GM10847 (cell line): ENCODE results near the gene IFRD1.

Source experiments
- POLR2A ChIP-seq: IDR thresholded peaks from 2 replicates; pipeline ENCODE4 v1.6.1; 2011; ENCODE audit not compliant: insufficient read length; ENCODE audit errors: extremely low read depth

Gene IFRD1

DNA sequence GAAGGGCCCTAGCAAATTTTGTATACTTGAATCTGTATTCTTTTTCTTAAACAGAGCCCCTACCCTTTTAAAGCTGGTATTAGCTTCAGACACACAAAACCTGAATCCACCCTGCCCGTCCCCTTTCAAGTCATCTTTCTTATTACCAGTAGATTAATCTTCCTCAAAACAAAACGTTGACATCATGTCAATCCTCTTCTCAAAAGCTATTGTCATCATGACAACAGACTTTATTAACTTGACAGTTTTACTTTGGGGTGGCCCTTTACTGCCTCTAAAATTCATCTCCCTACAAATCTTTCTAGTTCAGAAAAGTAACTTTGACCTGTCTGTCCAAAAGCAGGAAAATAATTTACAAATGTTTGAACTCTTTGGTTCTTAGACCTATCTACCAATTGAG, 21.5 kb upstream of the IFRD1 start:
- no peak for TF ChIP-seq POLR2A

DNA sequence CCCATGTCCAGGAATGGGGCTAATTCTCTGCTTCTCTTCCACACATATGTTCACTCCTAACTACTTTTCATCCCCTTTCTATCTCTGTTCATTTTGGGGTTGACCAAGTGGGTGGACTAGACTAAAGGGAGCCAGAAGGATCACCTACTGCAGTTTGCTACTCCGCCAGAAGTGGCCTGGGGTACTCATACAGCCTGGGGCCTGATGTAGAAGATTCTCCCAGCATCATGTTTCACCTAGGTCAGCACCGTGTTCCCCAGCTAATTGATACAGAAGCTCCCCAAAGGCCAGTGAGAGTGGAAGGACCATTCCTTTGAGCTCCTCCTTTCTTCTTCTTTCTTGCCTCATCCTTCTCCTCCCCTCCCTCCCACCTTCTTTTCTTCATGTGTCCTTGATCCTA, 19.6 kb upstream of the IFRD1 start:
- no peak for TF ChIP-seq POLR2A

GRCh38 chr7:112431803-112432202, 18.5 kb upstream of the IFRD1 start:
- TF ChIP-seq POLR2A: no peak

DNA sequence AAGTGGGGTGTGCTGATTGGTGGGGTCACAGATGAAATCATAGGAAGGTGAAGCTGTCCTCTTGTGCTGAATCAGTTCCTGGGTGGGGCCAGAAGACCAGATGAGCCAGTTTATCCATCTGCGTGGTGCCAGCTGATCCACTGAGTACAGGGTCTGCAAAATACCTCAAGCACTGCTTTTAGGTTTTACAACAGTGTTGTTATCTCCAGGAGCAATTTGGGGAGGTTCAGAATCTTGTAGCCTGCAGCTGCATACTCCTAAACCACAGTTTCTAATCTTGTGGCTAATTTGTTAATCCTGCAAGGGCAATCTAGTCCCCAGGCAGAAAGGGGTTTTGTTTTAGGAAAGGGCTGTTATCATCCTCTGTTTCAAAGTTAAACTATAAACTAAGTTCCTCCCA, 17.0 kb upstream of the IFRD1 start:
- no peak for TF ChIP-seq POLR2A

- TF ChIP-seq POLR2A: no peak
Observed at GRCh38 chr7:112437072-112437471, 13.2 kb upstream of the IFRD1 start.

DNA sequence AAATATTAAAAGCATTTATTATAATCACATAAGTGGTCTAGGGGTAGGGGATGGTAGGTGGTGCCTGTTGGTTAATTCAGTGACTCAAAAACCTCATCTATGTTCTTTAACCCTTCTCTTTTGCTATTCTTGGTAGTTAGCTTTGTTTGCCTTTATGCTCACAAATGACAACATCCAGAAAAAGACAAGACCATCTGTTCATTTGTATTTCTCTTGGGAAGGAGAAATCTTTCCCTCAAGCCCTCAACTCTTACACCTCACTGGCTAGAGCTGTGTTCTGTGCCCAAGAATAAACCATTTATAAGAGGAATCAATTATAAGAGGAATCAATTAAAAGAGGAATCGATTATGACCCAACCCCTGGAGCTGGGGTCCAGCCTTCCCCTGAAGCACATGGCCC, 10.8 kb upstream of the IFRD1 start:
- TF ChIP-seq POLR2A: no peak

GRCh38 chr7:112442210-112442609, 8.1 kb upstream of the IFRD1 start:
- no peak for TF ChIP-seq POLR2A

DNA sequence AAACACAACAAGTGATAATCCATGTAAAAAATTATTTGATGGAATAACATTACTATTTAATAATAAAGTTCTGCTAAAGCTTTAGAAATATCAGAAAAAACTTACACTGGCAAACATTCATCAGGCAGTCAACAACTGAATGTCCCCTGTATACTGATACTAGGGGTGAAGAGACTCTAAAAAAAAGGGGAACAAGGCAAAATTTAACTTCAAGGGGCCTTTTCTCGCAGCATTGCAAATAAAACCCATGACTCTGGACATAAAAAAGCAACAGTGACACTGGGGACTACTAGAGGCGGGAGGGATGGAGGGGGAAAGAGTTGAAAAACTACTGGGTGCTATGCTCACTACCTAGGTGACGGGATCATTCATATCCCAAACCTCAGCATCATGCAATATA, 5.8 kb upstream of the IFRD1 start:
- TF ChIP-seq POLR2A: no peak

GRCh38 chr7:112446431-112446830, 3.8 kb upstream of the IFRD1 start:
- no peak for TF ChIP-seq POLR2A

DNA sequence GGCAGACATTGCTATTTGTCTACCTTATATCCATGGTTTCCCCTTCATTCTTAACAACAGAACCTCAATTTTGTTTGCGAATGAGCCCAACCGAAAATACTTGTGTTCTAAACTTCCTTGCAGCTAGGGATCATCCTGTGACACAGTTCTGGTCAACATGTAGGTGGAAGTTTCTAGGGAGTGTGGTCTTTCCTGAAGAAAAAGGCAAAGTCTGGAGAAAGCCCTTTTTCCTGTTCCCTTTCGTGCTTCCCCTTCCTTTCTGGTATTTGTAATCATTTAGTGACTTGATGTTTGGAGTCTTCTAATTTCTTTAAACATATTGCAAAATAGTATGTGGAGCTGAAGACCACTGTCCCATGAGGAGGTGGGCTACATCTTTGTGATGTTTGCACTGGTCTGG, 2.9 kb upstream of the IFRD1 start:
- TF ChIP-seq POLR2A: no peak

- no peak for TF ChIP-seq POLR2A
Observed at GRCh38 chr7:112448381-112448780, 1.9 kb upstream of the IFRD1 start.

DNA sequence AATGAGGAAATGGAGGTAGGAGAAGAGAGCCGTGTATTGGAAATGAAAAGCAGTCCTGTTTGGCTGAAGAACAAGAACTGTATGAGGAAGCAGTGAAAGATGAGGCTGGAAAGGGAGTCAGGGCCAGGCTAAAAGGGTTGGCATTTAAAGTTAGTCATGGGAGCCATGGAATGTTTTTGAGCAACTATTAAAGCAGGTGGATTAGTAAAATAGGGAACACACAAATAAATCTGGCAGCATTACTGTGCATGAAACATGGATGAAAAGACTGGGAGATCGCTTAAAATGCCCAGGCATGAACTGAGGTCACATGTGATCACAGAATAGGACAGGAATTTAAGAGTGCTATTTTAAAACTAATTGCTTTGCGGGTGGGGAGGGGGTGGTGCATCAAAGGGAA, 1.4 kb upstream of the IFRD1 start:
- TF ChIP-seq POLR2A: no peak

DNA sequence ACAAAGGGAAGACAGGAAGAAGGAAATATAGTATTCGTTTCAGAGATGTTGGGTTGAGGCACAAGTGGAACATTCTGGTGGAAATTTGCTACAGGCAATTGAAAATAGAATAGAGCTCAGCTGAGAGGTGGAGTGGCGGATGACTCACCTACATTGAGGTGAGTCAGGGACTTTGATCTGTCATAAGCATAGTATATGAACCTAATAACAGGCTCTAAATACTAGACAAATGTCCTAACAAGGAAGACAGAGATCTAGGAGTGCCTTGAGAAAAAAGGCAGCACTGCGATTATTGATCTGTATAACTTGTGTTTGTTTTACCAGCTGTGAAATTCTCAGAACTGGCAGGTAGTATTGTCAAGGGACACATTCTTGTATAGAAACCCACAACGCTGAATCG, 907 bp upstream of the IFRD1 start:
- TF ChIP-seq POLR2A: no peak

DNA sequence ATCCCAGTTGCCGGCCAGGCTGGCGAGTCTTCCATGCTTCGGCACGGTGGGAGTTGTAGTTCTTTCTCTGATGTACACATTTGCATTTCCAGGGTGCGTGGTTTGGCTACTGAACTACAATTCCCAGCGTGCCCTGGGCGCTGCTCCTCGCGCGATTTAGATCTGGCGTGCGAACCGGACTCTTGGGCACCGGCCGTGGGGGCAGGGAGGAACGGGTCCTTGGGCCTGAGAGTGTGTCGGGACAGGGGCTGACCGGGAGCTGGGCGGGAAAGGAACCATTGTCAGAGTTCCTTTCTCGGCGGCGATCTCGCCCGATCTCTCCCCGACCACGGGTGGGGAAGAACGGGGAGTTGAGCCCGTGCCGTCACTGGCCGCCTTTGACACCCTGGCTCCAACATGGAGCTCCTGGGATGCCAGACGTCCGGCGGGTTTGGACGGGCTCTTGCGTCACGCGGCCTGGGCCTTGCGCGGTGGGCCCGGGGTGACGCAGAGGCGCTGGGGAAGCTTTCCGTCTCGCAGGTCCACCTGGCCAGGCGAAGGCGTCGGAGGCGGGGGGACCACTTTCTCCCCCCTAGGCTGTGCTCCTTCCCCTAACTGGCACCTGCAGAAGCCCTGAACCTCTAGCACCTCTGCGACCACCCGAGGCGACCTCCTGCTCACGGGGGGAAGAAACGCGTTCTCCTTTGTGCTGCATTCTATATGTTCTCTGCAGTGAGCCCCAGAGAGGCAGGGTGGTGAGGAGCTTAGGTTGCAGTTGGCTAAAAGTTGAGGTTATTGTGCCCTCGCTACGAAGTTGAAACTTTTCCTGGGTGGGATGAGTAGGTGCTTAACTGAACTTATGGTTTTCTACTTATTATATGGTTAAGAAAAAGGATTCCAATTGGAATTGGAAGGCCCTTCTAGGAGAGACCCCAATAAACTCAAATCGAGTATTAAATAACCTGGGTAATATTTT, 824 bp downstream of the IFRD1 start:
- no peak for TF ChIP-seq POLR2A

DNA sequence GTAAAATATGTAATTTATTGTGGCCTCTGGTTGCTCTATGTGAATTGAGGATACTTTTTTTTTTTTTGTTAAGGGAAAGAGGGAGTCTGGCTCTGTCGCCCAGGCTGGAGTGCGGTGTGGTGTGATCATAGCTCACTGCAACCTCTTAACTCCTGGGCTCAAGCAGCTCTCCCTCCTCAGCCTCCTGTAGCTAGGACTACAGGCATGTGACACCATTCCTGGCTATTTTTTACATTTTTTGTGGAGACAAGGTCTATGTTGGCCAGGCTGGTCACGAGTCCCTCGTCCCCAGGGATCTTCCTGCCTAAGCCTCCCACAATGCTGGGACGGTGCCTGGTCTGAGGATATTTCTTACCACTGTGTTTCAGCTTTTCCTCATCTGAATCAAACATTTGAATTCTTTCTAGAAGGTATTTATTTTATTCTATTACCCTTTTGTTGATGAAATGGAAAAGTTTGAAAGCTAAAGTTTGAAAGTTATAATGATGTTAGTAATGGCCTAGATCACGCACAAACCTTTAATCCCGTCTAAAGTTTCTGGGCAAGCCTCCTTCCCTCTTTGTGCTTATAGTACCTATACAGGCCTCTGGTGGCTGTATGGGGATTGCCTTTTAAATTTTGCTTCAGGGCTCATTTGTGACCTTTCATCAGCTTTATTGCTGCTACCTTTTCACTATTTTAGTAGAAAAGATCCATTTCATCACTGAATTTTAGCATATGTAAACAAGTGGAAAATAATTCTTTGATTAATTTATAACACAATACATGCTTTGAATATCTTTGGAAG, 2.0 kb downstream of the IFRD1 start:
- TF ChIP-seq POLR2A: no peak

DNA sequence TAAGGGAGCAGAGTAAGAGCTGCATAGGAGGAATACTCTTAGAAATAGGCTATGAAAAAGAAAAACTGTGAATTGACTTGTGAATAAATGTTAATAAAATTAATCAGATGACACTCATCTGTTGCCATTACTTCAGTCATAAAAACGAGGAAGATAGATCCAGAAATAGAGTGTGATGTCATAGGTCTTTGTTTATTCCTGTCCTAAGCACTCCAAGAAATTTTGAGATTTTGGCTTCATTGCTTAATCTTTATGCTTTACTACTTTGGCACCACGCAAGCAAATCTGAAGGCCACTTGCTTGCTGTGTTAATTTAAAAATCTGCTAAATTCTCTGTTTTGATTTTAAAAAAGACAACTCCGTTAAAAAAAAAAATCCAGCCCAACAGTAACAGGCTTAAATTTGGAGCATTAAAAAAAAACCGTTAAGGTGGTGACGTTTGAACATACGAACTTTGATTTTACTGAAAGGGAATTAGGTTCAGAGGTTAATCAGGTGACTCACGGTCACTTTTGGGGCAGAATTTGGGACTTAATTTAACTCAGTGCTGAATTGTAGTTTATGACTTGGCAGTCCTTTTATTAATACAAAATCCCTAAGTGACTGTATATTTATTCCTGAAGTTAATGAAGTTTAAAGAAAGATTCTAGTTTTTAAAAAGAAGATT, 3.4 kb downstream of the IFRD1 start:
- TF ChIP-seq POLR2A: no peak
